ENCODE results near the gene PKP2.
"Not testable (repeated sequence)": the region's sequence is repeated elsewhere in the genome, so short reads cannot be mapped to it uniquely, and the experiment has no call there.

The PKP2 gene

DNA sequence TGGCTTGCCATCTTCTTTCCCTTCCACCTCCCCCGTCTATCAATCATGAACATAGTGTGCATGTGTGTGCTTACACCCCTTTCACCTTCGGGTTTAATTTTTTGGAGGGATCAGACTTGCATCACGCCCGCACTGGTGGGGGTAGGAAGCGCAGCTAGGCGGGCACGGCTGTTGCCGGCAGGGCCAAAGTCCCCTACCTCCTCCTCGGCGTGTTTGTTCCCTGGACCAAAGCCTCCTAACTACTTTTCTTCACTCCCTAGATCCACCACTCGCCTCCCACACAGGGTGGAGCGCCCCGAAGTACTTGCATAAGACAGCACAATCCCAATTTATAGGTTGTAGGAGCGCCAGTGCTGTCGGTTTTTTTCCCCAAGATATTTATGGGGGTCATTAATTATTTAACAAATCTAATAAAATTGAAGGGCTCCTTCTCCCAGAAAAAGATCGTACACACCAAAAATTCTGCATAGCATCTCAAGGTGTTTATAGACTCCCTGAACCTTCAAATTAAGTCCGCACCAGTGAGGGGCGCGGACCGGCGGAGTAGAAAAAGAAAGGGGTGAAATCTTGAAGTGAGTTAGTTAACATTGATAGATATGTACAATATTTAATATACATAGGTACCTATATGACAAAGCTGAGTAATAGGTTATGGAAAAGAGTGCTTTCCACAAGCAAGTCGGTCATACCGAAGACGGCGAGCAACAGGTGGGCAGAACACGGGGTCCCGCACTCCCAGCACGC, 717 bp downstream of the PKP2 start:
- DNase-seq (ENCODE audit: low read depth): no peak

DNA sequence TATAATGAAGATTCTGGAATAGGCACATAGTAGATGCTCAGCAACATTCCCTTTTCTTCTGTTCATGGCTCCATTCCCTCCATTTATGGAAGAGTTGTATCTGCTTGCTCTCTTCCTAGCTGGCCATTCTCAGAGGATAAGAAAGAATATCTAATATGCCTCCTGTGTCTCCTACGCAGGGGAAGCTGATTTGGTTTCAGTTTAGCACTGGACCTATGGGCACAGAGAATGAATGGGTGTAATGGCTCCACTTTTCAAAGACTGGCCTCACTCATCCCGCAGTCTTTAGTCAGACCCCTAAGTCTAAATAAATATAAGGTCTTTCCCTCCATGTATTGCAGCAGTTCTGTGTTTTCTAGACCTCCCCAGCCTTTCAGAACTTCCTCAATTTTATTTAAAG, 2.0 kb downstream of the PKP2 start:
- no peak for DNase-seq (ENCODE audit: low read depth)

DNA sequence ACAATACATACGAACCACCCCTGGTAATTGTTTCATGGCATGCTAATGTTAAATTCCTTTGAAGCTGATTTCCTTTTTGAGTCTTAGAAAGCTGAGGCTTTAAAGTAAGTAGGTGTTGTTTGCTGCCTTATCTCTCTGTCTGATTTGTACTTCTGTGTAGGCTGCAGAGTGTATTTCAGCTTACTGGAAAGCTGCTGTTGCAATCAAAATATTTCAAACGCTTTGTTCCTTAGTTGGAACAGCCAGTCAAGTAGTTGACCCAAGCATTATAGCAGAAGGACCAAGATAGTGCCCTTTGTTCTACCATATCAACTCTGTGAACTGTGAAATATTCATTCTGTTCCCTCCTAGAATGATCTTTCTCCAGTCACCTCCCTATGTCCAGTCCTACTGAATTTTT, 3.1 kb downstream of the PKP2 start:
- no peak for DNase-seq (ENCODE audit: low read depth)

DNA sequence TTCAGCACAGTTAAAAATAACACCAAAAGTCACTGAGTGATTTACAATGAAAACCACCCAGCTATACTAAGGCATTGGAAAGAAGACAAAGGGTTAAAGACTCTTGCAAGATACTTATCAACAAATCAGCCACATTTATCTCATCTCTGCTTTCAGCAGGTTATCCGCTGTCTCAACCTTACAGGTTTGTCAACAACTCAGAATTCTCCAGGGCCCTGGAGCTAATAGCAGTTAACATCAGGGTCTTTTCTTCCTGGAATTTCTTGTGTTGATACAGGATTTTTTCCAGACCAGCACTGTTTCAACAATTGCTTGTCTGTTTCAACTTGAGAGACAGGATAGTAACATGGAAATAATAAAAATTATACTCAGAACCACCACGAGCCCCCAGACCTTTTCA, 3.5 kb downstream of the PKP2 start:
- DNase-seq (ENCODE audit: low read depth): no peak

DNA sequence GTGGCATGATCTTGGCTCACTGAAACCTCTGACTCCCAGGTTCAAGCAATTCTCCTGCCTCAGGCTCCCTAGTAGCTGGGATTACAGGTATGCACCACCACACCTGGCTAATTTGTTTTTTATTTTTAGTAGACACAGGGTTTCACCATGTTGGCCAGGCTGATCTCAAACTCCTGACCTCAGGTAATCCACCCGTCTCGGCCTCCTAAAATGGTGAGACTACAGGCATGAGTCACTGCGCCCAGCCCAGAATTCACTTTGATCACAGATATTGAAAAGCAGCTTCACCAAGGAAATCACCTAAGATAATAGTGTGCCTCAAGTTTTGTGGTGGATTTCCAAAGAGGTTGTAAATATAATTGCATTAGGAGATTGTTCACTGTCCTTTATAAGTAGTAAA, 4.2 kb downstream of the PKP2 start:
- not testable (repeated sequence) for DNase-seq (ENCODE audit: low read depth)

GRCh38 chr12:32891956-32892355, 4.6 kb downstream of the PKP2 start:
- no peak for DNase-seq (ENCODE audit: low read depth)

DNA sequence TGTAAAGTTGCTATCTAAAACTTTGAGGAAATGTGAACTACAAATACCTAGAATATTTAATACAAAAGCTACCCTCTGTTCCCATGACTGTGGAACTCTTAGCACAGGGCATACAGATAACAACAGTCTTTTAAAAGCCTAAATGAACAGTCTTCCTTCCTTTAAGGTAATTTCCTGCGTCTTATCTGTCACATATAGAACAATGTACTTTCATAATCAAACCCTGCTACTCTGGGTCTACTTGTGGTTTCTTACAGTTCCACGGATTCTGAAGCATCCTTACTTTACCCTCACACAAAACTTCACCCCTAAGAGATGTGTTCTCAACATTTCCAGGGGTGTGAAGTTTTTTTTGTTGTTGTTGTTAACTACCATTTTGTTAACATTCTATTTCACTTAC, 5.1 kb downstream of the PKP2 start:
- no peak for DNase-seq (ENCODE audit: low read depth)

DNA sequence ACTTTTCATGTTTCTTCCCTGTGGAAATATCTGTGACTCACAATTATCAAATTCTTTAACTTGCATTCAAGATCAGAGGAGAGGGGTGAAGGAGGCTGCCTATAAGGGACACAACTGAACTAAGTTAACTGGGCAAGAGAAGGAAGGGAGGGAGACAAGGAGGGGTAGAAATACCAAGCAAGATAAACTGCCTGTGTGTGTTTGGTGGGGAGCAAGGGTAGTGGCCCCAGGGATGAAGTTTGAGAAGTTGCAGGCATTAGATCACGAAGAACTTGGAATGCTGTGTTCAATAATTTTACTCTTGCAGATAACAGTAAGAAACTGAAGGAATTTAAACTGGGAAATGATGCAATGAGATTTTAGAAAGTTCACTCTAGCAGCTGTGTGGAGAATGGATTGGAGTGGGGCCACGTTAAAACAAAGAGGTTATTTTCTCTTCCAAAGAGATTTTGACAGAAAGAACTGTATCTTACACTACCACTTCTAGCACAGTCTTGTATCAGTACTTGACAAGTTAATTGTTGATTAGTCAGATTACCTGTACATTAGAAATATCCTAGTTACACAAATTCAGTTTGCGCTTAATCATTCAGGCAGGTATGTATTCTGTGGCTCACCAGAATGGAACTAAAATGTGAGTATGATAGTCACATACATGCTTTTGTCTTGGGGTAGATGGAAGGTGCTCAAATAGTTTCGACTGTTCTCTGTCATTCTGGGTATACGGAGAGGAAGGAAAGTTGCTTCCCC, 7.4 kb downstream of the PKP2 start:
- no peak for DNase-seq (ENCODE audit: low read depth)

GRCh38 chr12:32887058-32887457, 9.5 kb downstream of the PKP2 start:
- DNase-seq (ENCODE audit: low read depth): no peak

DNA sequence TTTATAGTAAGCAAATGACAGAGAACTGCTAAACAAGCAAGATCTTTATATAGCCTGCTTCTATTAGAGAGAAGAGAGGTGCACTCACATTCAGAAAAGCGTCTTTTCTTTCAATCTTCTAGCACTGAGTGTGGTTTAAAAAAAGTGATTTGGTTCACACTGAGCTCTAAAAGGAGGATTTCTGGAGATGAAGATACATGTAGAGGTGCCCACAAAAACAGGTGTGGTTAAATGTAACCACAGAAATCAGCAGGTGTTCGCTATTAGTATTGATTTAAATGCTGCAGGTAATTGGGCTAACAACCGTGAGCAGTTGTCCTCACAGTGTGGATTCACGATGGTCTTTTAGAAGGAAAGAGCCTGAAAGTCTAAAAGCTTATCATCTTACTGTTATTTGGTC, 10.7 kb downstream of the PKP2 start:
- no peak for DNase-seq (ENCODE audit: low read depth)

DNA sequence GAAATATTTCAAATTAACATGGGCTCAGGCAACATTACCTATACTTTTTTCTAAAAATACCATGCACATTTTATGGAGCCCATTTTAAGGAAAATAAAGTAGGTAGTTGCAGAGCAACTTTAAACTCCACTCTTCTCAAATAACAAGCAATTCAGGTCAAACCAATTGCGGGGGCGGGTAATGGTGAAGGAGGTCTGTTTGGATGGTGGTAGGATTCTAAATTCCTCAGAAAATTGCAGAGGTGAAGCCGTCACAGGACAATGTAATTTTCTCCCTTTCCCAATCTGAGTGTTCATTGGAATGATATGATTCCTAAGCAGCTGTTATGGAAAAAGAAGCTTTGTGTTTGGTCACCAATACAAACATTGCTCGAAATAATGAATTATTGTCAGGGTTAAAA, 11.6 kb downstream of the PKP2 start:
- DNase-seq (ENCODE audit: low read depth): no peak

GRCh38 chr12:32881702-32882101, 14.9 kb downstream of the PKP2 start:
- DNase-seq (ENCODE audit: low read depth): no peak

- no peak for DNase-seq (ENCODE audit: low read depth)
Observed at GRCh38 chr12:32881107-32881506, 15.5 kb downstream of the PKP2 start.

- DNase-seq (ENCODE audit: low read depth): not testable (repeated sequence)
Observed at GRCh38 chr12:32879066-32879465, 17.5 kb downstream of the PKP2 start.

GRCh38 chr12:32877601-32878459, 18.7 kb downstream of the PKP2 start:
- DNase-seq (ENCODE audit: low read depth): no peak

DNA sequence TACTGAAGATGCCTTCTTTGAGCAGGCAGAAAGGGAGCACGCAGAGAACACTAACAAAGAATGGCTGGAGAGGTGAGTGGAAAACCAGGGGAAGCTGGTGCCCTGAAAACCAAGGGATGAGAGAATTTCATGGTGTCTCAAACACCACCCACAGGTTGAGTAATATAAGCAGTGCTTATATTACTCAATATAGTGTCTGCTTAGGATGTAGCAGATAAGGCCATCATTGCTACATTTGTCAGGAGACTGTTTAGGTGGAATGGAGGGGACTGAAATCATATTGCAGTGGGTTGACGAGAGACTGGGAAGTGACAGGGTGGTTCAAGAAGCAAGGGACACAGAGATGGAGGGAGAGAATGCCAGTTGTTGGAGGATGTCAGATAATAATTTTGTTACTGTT, 20.6 kb downstream of the PKP2 start:
- DNase-seq (ENCODE audit: low read depth): no peak

GRCh38 chr12:32874975-32875374, 21.6 kb downstream of the PKP2 start:
- no peak for DNase-seq (ENCODE audit: low read depth)

GRCh38 chr12:32874078-32874477, 22.5 kb downstream of the PKP2 start:
- no peak for DNase-seq (ENCODE audit: low read depth)

DNA sequence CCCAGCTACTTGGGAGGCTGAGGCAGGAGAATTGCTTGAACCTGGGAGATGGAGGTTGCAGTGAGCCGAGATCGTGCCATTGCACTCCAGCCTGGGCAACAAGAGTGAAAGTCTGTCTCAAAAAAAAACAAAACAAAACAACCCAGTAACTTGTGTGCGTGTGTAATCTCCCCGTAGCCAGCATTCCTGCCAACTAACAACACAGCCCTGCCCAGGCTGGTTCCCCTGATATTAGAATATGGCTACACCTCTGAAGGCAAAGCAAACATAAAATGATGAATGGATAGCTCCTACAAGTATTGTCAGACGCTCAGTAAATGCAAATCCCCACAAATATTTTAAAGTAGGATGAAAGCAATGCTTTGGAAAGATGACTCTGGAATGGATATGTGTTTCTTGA, 24.2 kb downstream of the PKP2 start:
- DNase-seq (ENCODE audit: low read depth): not testable (repeated sequence)

GRCh38 chr12:32870716-32871115, 25.9 kb downstream of the PKP2 start:
- DNase-seq (ENCODE audit: low read depth): no peak

DNA sequence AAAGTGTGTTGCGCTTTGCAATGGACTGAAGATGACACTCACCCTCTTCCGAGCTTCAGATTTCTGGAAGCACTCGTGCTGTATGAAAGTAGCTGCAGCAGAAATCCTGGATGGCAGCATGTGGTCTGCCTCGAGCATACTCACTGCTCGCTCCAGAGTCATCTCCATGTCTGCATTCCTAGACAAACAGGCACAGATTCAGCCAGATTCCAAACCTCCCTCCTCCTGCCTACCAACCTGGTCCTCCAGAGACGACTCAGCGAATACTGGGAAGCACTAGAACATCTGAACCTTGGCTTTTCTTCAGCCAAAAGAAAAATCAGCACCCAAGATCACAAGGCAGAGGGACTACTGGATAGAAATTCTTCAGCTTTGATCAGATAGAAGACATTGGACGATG, 27.7 kb downstream of the PKP2 start:
- DNase-seq (ENCODE audit: low read depth): no peak

DNA sequence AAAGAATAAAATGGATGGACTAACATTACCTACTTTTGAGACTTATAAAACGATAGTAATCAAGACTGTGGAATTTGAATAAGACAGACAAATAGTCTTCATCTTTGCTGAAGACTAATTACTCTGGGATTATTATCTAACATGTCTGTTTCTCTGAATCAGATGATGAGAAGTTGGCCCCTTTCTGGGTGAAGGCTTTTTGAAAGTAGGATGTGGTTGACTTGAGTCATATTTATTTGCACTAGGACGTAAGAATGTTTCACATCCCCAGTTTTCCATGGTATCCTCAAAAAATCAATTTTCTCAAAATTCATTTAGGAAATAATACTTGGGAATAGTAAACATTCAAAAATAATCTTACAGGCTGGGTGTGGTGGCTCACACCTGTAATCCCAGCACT, 31.8 kb downstream of the PKP2 start:
- DNase-seq (ENCODE audit: low read depth): no peak

GRCh38 chr12:32863128-32863527, 33.4 kb downstream of the PKP2 start:
- no peak for DNase-seq (ENCODE audit: low read depth)
